Measurements from ENCODE around the gene OR10H1.
"Not testable (repeated sequence)": the region's sequence is repeated elsewhere in the genome, so short reads cannot be mapped to it uniquely, and the experiment has no call there.

Gene OR10H1

DNA sequence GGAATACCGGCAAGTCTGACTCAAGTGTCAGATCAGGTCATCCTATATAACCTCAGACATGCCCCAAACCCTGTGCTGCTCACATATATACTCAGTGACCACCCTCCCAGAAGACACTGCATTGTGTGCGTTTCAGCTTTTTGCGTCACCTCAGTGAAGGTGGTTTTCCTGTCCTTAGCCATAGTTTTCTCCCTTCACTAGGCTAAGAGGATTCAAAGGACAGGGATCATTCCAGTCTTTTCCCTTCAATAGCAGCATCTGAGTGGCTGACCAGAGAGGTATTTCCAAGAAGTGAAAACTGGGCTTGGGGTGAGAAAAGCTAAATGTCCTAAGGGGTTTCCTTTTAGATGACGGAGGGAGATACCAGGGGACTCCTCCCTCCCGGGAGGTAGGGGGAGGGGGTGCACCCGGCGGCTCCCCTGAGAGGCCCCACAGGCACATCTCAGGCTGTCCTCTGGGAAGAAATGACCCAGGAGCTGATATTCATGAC is 12.7 kb upstream of the OR10H1 start:
- DNase-seq = no peak

DNA sequence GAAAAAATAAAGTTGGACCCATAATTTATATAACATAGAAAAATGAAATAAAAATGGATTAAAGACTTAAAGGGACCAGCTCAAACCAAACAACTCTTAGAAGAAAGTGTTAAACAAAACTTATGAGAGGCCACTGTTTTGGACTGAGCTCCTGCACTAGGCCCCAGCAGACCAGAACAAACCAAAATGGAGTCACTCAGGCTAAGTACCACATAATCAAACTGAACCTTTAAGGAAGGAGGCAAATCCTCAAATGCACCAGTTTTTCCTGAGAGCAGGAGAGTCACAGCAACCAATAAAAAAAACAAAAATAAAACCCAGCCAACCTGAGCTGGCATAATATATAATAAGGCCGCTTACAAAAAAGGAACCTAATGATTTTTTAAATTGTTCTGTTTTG is 10.3 kb upstream of the OR10H1 start:
- DNase-seq = no peak

GRCh38 chr19:15820646-15821045 is 5.2 kb upstream of the OR10H1 start:
- DNase-seq = no peak

DNA sequence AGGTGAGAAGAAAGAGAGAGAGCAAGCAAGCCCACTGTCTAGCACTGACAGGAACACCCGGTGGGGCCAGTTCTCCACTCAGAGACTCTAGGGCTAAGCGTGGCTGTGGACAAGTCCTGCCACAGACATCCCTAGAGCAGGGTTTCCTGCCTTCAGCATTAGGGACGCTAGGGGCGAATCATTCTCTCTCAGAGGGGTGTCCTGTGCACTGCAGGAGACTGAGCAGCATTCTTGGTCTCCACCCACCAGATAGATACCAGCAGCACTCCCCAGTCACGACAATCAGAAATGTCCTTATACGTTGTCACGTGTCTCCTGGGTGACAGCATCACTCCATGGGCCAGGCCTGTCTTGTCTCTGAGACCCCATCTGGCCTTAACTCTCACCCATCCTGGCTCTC is 1.5 kb downstream of the OR10H1 start:
- no peak for DNase-seq

- DNase-seq = no peak
These were observed 3.3 kb downstream of the OR10H1 start for GRCh38 chr19:15812060-15812722.

GRCh38 chr19:15811476-15811875 is 4.0 kb downstream of the OR10H1 start:
- DNase-seq = no peak

GRCh38 chr19:15810335-15810734 is 5.1 kb downstream of the OR10H1 start:
- DNase-seq = no peak

- not testable (repeated sequence) for DNase-seq
These were observed 21.2 kb downstream of the OR10H1 start for GRCh38 chr19:15794279-15794678.

- DNase-seq = no peak
These were observed 25.4 kb downstream of the OR10H1 start for GRCh38 chr19:15790096-15790495.

- no peak for DNase-seq
These were observed 26.7 kb downstream of the OR10H1 start for GRCh38 chr19:15788594-15789270.

DNA sequence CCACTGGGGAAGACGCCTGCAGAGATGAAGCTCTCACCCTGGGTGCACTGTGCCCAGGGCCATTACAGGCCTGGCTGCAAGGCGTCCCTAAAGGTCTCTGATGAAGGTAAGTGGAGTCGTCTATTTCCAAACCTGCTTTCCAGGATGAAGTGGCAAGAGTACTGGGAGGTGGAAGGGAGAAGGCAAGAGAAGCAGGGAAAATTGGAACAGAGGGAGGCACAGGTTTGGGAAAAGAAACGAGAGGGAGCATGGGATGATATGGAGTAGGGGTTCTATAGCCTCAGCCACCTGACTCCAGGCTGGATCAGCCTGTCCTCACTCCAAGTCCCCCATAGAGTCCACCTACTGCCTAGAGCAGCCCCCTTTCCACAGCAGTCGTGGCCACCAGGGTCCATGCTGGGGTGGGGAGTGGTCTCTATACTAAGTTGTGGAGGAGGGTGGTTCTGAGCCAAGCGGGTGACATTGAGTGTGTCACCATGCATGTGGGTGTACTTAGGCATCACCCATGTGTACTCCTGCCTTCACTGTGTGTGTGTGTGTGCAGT is 27.8 kb downstream of the OR10H1 start, which contains the start of gene OR10H5:
TSS of gene OR10H5 (plus strand) at position 51 of the 545 bp plus-strand sequence. CDS start 6,388 bp downstream, outside the sequence.
- DNase-seq = no peak

- DNase-seq = not testable (repeated sequence)
These were observed 32.6 kb downstream of the OR10H1 start for GRCh38 chr19:15782896-15783295.

GRCh38 chr19:15782211-15782610 is 33.3 kb downstream of the OR10H1 start:
- no peak for DNase-seq

DNA sequence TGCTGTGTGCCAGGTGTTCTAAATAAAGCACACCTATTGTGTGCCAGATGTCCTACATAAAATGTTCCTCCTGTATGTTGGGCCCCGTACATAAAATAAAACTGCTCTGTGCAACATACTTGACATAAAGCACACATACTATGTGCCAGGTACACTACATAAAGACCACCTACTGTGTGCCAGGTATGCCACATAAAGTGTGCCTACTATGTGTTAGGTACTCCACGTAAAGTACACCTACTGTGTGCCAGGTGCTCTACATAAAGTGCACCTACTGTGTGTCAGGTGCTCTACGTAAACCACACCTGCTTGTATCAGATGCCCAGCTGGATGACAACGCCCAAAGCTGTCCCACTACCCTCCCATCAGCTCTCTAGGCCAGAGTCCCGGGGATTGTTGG is 33.8 kb downstream of the OR10H1 start:
- no peak for DNase-seq

DNA sequence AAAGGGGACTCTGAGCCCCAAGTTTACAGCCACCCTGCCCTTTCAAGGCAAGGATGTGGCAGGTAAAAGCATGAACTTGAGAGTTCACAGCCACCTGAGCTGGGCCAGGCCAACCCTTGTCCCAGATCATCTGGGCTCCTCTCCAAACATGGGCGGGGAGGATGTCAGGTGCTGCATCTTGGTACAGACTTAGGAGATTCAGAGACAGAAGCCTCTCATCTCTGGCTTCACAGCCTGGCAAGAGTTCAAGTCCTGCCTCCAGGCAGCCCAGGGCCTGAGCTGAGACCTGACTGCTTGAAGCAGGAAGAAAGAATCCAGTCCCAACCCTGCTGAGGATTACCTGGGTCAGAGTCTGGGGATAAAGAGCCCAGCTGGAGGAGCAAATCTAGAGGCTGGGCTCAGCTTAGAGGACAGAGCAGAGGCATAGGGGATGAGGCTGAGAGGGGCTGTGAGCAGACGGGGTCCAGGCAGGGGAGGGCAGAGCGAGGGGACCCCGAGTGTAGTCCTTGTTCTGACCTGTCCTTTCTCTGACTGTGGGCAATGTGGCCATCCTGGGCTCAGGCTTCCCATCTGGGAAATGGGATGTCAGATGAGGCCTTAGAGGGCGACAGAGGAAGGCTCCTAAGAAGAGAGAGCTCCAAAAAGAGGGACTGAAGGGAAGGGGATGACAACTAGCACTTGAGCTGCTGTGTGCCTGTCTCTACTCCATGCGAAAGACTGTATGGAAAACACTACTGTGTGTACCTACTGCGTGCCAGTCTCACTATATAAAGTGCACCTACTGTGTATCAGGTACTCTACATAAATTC is 34.6 kb downstream of the OR10H1 start:
- no peak for DNase-seq

- no peak for DNase-seq
These were observed 35.5 kb downstream of the OR10H1 start for GRCh38 chr19:15779756-15780476.

- DNase-seq = no peak
These were observed 38.2 kb downstream of the OR10H1 start for GRCh38 chr19:15776991-15777970.

DNA sequence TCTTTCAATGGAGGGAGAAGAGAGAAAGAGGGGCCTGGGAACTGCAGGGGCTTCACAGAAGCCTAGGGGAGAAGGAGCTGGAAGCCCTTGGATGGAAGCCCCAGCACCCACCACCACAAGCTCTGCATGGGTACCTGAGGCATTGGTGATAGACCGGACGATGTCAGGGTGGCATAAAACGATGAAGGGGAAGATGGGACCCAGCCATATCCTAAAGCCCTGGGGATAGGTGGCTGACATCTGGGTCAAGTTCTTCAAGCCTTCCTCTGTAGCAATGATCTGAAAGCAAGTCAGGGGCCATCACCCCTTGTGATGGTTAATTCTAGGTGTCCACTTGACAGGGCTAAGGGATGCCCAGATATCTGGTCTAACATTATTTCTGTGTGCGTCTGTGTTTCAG is 39.2 kb downstream of the OR10H1 start:
- DNase-seq = no peak

DNA sequence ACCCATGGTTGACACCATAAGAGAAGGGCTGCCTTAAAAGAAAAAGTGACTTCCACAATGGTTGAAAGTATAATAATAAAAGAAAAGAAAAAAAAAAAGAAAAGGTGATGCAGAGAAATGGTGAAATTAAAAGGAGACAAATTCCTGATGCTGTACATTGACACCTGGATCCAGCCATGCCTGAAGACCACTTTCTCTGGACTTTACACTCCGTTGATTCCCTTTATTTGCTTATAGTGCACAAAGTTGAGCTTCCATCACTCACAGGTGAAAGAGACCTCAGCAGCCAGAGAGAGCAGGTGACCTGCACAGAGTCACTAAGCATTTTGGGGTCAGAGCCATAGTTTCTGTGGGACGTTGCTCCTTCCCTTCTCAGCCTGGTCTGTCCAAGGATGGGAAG is 40.2 kb downstream of the OR10H1 start:
- no peak for DNase-seq

- not testable (repeated sequence) for DNase-seq
These were observed 41.3 kb downstream of the OR10H1 start for GRCh38 chr19:15774159-15774558.

- DNase-seq = no peak
These were observed 45.9 kb downstream of the OR10H1 start for GRCh38 chr19:15769586-15769985.

Measured in NCI-H774 (cell line).